Sigmoid colon (tissue), 7 donors: Measurements from ENCODE around the gene PPP2R2C. TPM values are rescaled to one million over a fixed set of nuclear protein-coding genes. Genes with fewer than 3 reads are reported as not detected.

Experiments
- DNase-seq: peaks from one replicate; pipeline ENCODE4 v3.0.0-alpha.2; 2019
- H3K27ac ChIP-seq, 4 donors: fragments of 200-600 bp; sonication (generic); one replicate each; pipeline ENCODE4 v1.5.1; 2016 to 2019; ENCODE audit warnings: mild to moderate bottlenecking in 1 of 4
- H3K27me3 ChIP-seq, 3 donors: fragments of 200-600 bp; sonication (generic); one replicate each; pipeline ENCODE4 v1.5.1; 2019; ENCODE audit warnings: mild to moderate bottlenecking in 1 of 3
- H3K36me3 ChIP-seq, 4 donors: fragments of 200-600 bp; sonication (generic); one replicate each; pipeline ENCODE4 v1.5.1; 2016 to 2019
- H3K4me1 ChIP-seq, 4 donors: fragments of 200-600 bp; sonication (generic); one replicate each; pipeline ENCODE4 v1.5.1; 2017 to 2019
- H3K4me3 ChIP-seq, 4 donors: fragments of 200-600 bp; sonication (generic); one replicate each; pipeline ENCODE4 v1.5.1; 2017 to 2019; ENCODE audit warnings: mild to moderate bottlenecking in 2 of 4, moderate library complexity in 1 of 4
- H3K9me3 ChIP-seq, 4 donors: fragments of 200-600 bp in 3 of 4; sonication (generic) in 3 of 4; one replicate each; pipeline versions ENCODE4 v1.5.1 to v1.6.1; 2013 to 2019
- CTCF ChIP-seq, 4 experiments: fragments of 450-650 bp in 3 of 4; fragments of 200-600 bp in 1 of 4; IDR thresholded peaks; one replicate each; pipeline ENCODE4 v1.5.1; 2016 to 2019; ENCODE audit warnings: antibody characterized with exemption in 4 of 4, mild to moderate bottlenecking in 3 of 4, moderate library complexity in 2 of 4
- EP300 ChIP-seq, 4 donors: sonication (generic); formaldehyde crosslinking; IDR thresholded peaks; one replicate each; pipeline ENCODE4 v1.6.1; 2017; ENCODE audit warnings: antibody characterized with exemption in 4 of 4
- POLR2A ChIP-seq, 2 donors: fragments of 450-650 bp; IDR thresholded peaks; one replicate each; pipeline ENCODE4 v1.6.1; 2016; ENCODE audit warnings: antibody characterized with exemption in 2 of 2, mild to moderate bottlenecking in 2 of 2, moderate library complexity in 2 of 2
- POLR2AphosphoS5 ChIP-seq, 4 donors: sonication (generic); formaldehyde crosslinking; IDR thresholded peaks; one replicate each; pipeline ENCODE4 v1.6.1; 2017; ENCODE audit warnings: antibody characterized with exemption in 4 of 4
- WGBS, 2 donors: extraction: QIAGEN DNeasy Blood & Tissue Kit; methylation state at CpG; one replicate each; pipeline ENCODE4 v1.1.7; 2013; 5-methylcytosine and 5-hydroxymethylcytosine counted together
- intact Hi-C: fragments of 100-400 bp; cut with DNase I; formaldehyde crosslinking; loops from one replicate; pipeline ENCODE4 v1.15.1; 2023
- polyA plus RNA-seq, 3 donors: library from polyadenylated mRNA; stranded (reverse); fragments of 200-250 nt; gene quantifications; one replicate each; pipeline ENCODE4 v1.2.3, GENCODE V29; 2013
- total RNA-seq, 4 donors: library from RNA; depleted of rRNA; stranded (reverse); fragments of >200 nt; gene quantifications; one replicate each; pipeline ENCODE4 v1.1.0, GENCODE V29; 2016
- donor health status: healthy with polysubstance abuse.
- donor health status: Bipolar disorder and iron deficiency.
- donor health status: healthy.

Gene PPP2R2C
- total and polyA plus RNA-seq, 7 donors, result 0.49 to 2.8 (median 1.1) TPM; not detected in 2

GRCh38 chr4:6443035-6444023 is 29.1 kb downstream of the PPP2R2C start:
- Histone ChIP-seq H3K27me3 (peaks cover 0 to 34% (median 3%) of the 10 kb centered on the region in 3 donors), H3K9me3 (no peaks in the 10 kb centered on the region), H3K4me3 (no peak overlapping the region), H3K27ac (no peak overlapping the region), H3K4me1 (peaks cover 0 to 22% (median 18%) of the 10 kb centered on the region in 4 donors), H3K36me3 (no peaks in the 10 kb centered on the region)
- intact Hi-C loops, result loop anchor here (10.0 kb wide), 1 partner anchor 59 kb away; no protein-coding TSS in a partner anchor
- no peak for DNase-seq
- TF ChIP-seq CTCF (IDR thresholded peaks at IDR 0.05) (no peak), EP300 (IDR thresholded peaks at IDR 0.05) (no peak), POLR2A (IDR thresholded peaks at IDR 0.05) (no peak), POLR2AphosphoS5 (IDR thresholded peaks at IDR 0.05) (no peak)
- WGBS, 2 donors, result 80 to 81% methylated on average over 21 of the region's 21 CpGs

- Histone ChIP-seq H3K9me3 (no peaks in the 10 kb centered on the region), H3K4me3 (no peak overlapping the region), H3K36me3 (no peaks in the 10 kb centered on the region), H3K27me3 (peaks cover 0 to 30% (median 3%) of the 10 kb centered on the region in 3 donors), H3K27ac (no peak overlapping the region), H3K4me1 (peaks cover 0 to 28% (median 25%) of the 10 kb centered on the region in 4 donors)
- intact Hi-C loops, result loop anchor here (10.0 kb wide), 1 partner anchor 58 kb away; no protein-coding TSS in a partner anchor
- no peak for TF ChIP-seq CTCF (IDR thresholded peaks at IDR 0.05)
- TF ChIP-seq POLR2AphosphoS5 (IDR thresholded peaks at IDR 0.05), result no peak
- no peak for TF ChIP-seq EP300 (IDR thresholded peaks at IDR 0.05)
- no peak for TF ChIP-seq POLR2A (IDR thresholded peaks at IDR 0.05)
- DNase-seq, result no peak
- 78 to 82% methylated on average over 8 of the region's 8 CpGs for WGBS, 2 donors
These were observed 29.9 kb downstream of the PPP2R2C start for GRCh38 chr4:6442555-6442954.

GRCh38 chr4:6441758-6442157 is 30.7 kb downstream of the PPP2R2C start:
- H3K36me3 ChIP-seq, result no peaks in the 10 kb centered on the region
- H3K4me1 ChIP-seq, result peaks cover 0 to 29% (median 23%) of the 10 kb centered on the region in 4 donors
- 82 to 87% methylated on average over 7 of the region's 7 CpGs for WGBS, 2 donors
- TF ChIP-seq POLR2AphosphoS5 (IDR thresholded peaks at IDR 0.05) (no peak), POLR2A (IDR thresholded peaks at IDR 0.05) (no peak), EP300 (IDR thresholded peaks at IDR 0.05) (no peak), CTCF (IDR thresholded peaks at IDR 0.05) (no peak)
- H3K27ac ChIP-seq, result no peak overlapping the region
- intact Hi-C loops, result loop anchor here (10.0 kb wide), 1 partner anchor 57 kb away; no protein-coding TSS in a partner anchor
- DNase-seq, result no peak
- H3K4me3 ChIP-seq, result no peak overlapping the region
- peaks cover 0 to 24% (median 3%) of the 10 kb centered on the region in 3 donors for H3K27me3 ChIP-seq
- H3K9me3 ChIP-seq, result no peaks in the 10 kb centered on the region

- no peak overlapping the region for H3K27ac ChIP-seq
- H3K27me3 ChIP-seq, result peaks cover 0 to 24% (median 3%) of the 10 kb centered on the region in 3 donors
- no peaks in the 10 kb centered on the region for H3K9me3 ChIP-seq
- H3K4me3 ChIP-seq, result no peak overlapping the region
- TF ChIP-seq CTCF (IDR thresholded peaks at IDR 0.05) (no peak), POLR2A (IDR thresholded peaks at IDR 0.05) (no peak), EP300 (IDR thresholded peaks at IDR 0.05) (no peak), POLR2AphosphoS5 (IDR thresholded peaks at IDR 0.05) (no peak)
- DNase-seq, result no peak
- H3K4me1 ChIP-seq, result peaks cover 0 to 24% (median 17%) of the 10 kb centered on the region in 4 donors
- 62 to 67% methylated on average over 6 of the region's 6 CpGs for WGBS, 2 donors
- intact Hi-C loops, result loop anchor here (10.0 kb wide), 1 partner anchor 56 kb away; no protein-coding TSS in a partner anchor
- no peaks in the 10 kb centered on the region for H3K36me3 ChIP-seq
These were observed 31.2 kb downstream of the PPP2R2C start for GRCh38 chr4:6441202-6441582.
